T-helper 1 cell treated with Interleukin-12 subunit alpha and Interleukin-12 subunit beta and Interleukin-4 antibody, amounts not matched to agents 30 μg/mL and 1 μg/mL, for 36 hours (primary cell): ENCODE measurements around the gene SV2B.

Experiments used
- H3K27ac Mint-ChIP-seq: one replicate; pipeline ENCODE4 v1.8.0; 2021; ENCODE audit warnings: mild to moderate bottlenecking, mixed read lengths
- H3K27me3 Mint-ChIP-seq: one replicate; pipeline ENCODE4 v1.8.0; 2021; ENCODE audit warnings: low read depth, mixed read lengths
- H3K36me3 Mint-ChIP-seq: one replicate; pipeline ENCODE4 v1.8.0; 2021; ENCODE audit warnings: low read depth, mixed read lengths
- H3K4me1 Mint-ChIP-seq: one replicate; pipeline ENCODE4 v1.8.0; 2021; ENCODE audit warnings: low read depth, mixed read lengths
- H3K4me3 Mint-ChIP-seq: one replicate; pipeline ENCODE4 v1.8.0; 2021; ENCODE audit warnings: mild to moderate bottlenecking, moderate library complexity, mixed read lengths
- H3K9me3 Mint-ChIP-seq: one replicate; pipeline ENCODE4 v1.8.0; 2021; ENCODE audit warnings: mixed read lengths

Gene SV2B

DNA sequence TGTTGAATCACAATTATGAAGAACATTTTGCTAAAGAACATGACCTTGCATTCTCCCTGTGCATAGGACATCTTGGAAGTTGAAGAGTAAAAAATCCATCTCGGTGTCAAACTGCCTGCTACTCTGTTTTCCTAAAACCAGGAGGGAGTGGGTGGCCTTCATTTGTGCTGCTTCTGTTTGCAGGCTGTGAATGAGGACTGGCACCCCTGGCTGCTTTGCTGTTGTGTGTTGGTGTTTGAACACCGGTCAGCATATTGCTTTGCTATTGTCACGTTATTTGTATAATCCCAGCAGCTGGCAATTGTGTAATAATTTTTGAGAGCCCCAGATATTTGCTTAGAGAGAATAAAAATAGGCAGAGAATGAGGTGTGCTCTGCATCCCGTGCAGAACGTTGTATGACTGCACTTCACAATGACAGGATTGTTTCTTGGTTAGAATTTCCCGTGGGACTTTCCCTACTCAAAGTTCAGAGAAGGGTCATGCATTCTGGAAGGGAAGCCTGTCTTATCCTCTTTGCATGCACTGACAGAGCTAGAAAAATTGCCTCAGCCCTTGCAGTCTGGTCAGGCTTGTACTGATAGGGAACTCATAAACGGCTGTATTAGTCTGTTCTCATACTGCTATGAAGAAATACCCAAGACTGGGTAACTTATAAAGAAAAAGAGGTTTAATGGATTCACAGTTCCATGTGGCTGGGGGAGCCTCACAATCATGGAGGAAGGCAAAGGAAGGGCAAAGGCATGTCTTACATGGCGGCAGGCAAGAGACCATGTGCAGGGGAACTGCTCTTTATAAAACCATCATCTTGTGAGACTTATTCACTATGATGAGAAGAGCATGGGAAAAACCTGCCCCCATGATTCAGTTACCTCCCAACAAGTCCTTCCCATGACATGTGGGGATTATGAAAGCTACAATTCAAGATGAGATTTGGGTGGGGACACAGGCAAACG is 16.3 kb downstream of the SV2B start:
- H3K36me3 Mint-ChIP-seq, result no peaks in the 10 kb centered on the region
- no peak overlapping the region for H3K27ac Mint-ChIP-seq
- H3K4me3 Mint-ChIP-seq, result no peak overlapping the region
- peaks cover 38% of the 10 kb centered on the region for H3K27me3 Mint-ChIP-seq
- no peaks in the 10 kb centered on the region for H3K9me3 Mint-ChIP-seq
- H3K4me1 Mint-ChIP-seq, result peaks cover 2% of the 10 kb centered on the region

DNA sequence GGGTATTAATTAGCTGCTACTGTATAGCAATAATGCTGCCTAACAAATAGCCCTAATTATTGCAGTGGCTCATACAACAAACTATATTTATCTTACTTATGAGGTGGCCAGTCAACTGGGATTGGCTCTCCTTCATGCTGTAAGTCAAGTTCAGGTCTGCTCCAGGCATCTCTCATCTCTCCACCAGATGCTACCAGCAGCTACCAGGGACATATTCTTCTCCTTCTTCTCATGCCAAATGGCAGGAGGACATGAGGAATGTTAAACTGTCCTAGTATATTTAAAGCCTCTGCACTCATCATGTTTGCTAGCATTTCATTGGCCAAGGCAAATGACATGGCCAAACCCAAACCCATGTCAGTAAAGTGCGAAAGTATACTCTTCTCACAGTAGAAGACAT is 17.3 kb downstream of the SV2B start:
- H3K27ac Mint-ChIP-seq, result no peak overlapping the region
- H3K4me1 Mint-ChIP-seq, result peaks cover 2% of the 10 kb centered on the region
- peaks cover 39% of the 10 kb centered on the region for H3K27me3 Mint-ChIP-seq
- H3K36me3 Mint-ChIP-seq, result no peaks in the 10 kb centered on the region
- H3K9me3 Mint-ChIP-seq, result no peaks in the 10 kb centered on the region
- H3K4me3 Mint-ChIP-seq, result no peak overlapping the region

DNA sequence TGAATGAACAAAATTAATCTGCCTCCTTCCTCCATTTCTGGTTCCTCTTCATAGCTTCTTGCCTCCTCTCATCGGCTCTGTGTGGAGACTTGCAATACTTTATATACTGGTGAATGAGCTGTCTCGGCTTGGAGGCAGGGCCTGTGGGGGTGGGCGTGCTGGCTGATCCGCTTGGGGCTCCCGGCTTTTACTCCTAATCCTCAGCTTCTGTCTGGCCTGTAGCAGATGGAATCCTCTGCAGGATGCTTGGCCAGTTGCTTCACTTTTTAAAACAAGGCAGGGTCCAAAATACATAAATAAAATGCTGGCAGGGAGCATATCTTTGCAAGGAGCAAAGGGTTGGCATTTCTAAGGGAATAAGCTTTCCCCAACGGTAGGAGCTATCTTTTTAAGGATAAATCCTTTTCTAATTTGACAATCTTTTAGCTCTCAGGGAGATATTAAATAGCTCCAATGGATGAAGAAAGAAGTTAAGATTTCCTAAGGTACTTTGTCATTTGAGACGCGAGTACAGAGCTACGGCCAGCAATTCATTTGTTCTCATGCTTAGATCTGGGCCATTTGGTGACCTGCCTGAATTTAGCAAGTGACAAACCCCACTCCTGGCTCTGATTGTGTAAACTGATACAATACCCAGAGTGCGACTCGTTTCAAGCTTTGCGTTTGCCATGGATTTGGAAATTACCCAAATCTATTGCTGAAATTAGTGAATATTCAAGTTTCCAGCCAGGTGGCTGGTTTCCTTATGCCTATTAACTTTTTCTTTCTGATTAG is 18.9 kb downstream of the SV2B start:
- Mint-ChIP-seq H3K4me1 (peaks cover 2% of the 10 kb centered on the region), H3K4me3 (no peak overlapping the region), H3K36me3 (no peaks in the 10 kb centered on the region), H3K27ac (no peak overlapping the region), H3K27me3 (peaks cover 46% of the 10 kb centered on the region), H3K9me3 (no peaks in the 10 kb centered on the region)

- H3K27me3 Mint-ChIP-seq, result peaks cover 35% of the 10 kb centered on the region
- H3K4me3 Mint-ChIP-seq, result no peak overlapping the region
- H3K4me1 Mint-ChIP-seq, result no peaks in the 10 kb centered on the region
- no peaks in the 10 kb centered on the region for H3K36me3 Mint-ChIP-seq
- no peak overlapping the region for H3K27ac Mint-ChIP-seq
- H3K9me3 Mint-ChIP-seq, result no peaks in the 10 kb centered on the region
Measured at GRCh38 chr15:91122296-91122695, 22.2 kb downstream of the SV2B start.

DNA sequence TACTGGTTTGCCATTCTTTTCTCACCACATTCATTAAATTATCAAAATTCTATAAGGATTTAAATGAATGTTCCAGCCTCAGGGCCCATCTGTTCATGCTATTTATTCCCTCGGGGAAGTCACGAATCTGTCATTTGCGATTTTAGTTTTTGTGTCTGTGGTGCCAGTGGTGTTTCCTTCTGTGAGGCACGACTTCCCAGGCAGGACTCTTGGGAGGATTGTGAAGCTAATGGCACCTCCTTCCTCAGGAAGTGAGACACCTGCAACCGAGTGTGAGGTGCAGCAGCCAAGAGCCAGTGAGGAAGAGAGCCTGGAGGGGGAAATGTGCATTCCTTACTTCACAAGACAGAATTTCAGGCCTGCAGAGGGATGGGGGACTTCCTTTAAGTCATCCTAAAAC is 24.1 kb downstream of the SV2B start:
- Mint-ChIP-seq H3K27ac (no peak overlapping the region), H3K4me3 (no peak overlapping the region), H3K27me3 (peaks cover 32% of the 10 kb centered on the region), H3K4me1 (no peaks in the 10 kb centered on the region), H3K9me3 (no peaks in the 10 kb centered on the region), H3K36me3 (no peaks in the 10 kb centered on the region)

- Mint-ChIP-seq H3K9me3 (no peaks in the 10 kb centered on the region), H3K4me3 (no peak overlapping the region), H3K36me3 (no peaks in the 10 kb centered on the region), H3K27me3 (peaks cover 26% of the 10 kb centered on the region), H3K4me1 (no peaks in the 10 kb centered on the region), H3K27ac (no peak overlapping the region)
Measured at GRCh38 chr15:91125162-91125561, 25.1 kb downstream of the SV2B start.

DNA sequence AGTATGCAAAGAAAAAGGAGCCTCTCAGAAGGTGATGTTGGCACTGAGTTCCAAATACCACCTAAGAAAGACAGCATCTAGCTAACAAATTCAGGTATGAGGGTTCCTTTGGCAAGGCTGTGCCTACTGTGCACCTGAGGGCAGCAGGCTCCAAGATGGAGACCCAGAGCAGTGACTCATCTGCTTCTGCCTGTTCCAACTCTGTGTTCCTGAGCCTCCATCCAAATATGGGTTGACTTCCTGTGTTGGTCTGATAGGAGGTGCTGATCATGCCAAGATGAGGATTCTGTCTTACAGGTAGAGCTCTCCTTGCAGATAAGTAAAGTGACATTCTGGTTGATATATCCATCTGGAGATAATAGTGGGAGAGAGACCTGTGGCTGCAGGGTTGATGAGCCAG is 26.0 kb downstream of the SV2B start:
- no peaks in the 10 kb centered on the region for H3K9me3 Mint-ChIP-seq
- H3K4me1 Mint-ChIP-seq, result no peaks in the 10 kb centered on the region
- H3K36me3 Mint-ChIP-seq, result no peaks in the 10 kb centered on the region
- peaks cover 22% of the 10 kb centered on the region for H3K27me3 Mint-ChIP-seq
- no peak overlapping the region for H3K27ac Mint-ChIP-seq
- H3K4me3 Mint-ChIP-seq, result no peak overlapping the region

DNA sequence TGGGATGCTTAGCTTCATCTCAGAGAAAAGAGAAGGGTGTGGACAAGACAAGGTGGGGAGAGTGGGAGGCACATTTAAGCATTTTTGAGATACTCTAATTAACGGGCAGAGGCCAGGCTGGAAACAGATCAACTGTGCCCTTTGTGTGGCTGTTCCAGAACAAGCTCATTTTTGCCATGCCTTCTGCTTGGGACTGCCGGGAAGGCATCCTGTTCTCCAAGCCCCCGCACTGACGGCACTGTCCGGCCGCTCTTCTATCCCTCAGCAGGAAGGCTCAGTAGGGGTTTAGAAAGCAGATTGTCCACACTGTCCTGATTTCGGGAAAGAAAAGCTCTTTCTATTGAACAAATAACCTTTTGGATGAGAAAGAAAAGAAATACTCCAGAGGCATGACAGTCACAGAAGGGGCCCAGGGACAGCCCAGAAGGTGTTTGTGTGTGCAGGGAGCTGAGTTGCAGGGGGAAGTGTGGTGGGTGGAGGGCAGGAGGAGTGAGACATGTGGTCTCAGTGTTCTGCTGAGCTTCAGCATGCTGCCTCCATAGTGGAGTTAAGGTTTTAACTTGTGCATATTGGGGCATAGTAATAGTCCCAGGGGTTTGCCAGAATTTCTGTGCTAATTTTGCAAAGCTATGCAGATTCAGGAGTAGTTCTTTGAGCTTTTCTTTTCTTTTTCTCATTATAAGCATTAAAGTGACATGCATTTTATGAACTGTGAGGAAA is 27.3 kb downstream of the SV2B start:
- Mint-ChIP-seq H3K4me3 (no peak overlapping the region), H3K27ac (no peak overlapping the region), H3K4me1 (no peaks in the 10 kb centered on the region), H3K36me3 (no peaks in the 10 kb centered on the region), H3K27me3 (peaks cover 17% of the 10 kb centered on the region), H3K9me3 (no peaks in the 10 kb centered on the region)

DNA sequence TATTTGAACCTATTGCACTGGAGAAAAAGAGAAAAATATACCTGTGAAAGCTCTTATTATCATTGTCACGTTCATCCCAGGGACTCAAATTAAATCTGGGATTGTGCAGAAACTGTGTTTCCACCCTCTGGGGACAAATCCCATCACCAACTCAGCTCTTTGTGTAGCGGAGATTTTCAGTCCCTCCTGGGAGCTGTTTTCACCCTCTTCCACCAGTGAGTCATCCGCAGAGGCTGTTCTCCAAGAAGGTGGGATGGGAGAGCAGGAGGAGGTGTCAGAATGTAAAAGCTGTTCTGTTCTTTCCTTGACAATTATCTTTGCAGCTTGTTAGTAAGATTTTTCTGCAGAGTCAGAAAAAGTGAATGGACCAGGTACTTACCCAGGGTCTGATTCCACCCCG is 28.0 kb downstream of the SV2B start:
- Mint-ChIP-seq H3K9me3 (no peaks in the 10 kb centered on the region), H3K4me3 (no peak overlapping the region), H3K4me1 (no peaks in the 10 kb centered on the region), H3K36me3 (no peaks in the 10 kb centered on the region), H3K27me3 (peaks cover 11% of the 10 kb centered on the region), H3K27ac (no peak overlapping the region)

- Mint-ChIP-seq H3K27me3 (peaks cover 10% of the 10 kb centered on the region), H3K9me3 (no peaks in the 10 kb centered on the region), H3K4me1 (no peaks in the 10 kb centered on the region), H3K4me3 (no peak overlapping the region), H3K27ac (no peak overlapping the region), H3K36me3 (no peaks in the 10 kb centered on the region)
Measured at GRCh38 chr15:91129436-91129835, 29.4 kb downstream of the SV2B start.

- Mint-ChIP-seq H3K36me3 (no peaks in the 10 kb centered on the region), H3K27me3 (peaks cover 8% of the 10 kb centered on the region), H3K27ac (no peak overlapping the region), H3K4me3 (no peak overlapping the region), H3K4me1 (no peaks in the 10 kb centered on the region), H3K9me3 (no peaks in the 10 kb centered on the region)
Measured at GRCh38 chr15:91132079-91132478, 32.0 kb downstream of the SV2B start.

DNA sequence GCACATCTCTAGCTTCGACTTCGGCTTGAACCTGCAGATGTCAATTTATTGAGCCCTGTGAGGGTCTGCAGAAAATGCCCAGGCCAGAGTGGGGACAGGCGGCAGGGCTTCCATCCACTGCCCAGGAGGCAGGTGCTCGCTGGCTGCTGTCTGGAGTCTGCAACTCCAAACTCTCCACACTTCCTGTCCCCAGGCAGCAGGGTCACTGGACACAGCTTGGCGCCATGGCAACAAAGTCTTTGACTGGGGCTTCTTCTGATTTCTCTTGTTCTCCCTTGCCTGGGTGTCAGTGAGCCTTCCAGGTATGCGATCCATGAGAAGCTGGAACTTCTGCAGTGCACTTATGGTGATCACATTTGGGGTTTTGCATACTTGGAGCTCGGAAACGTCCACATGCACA is 33.5 kb downstream of the SV2B start:
- H3K4me3 Mint-ChIP-seq, result no peak overlapping the region
- H3K9me3 Mint-ChIP-seq, result no peaks in the 10 kb centered on the region
- H3K36me3 Mint-ChIP-seq, result no peaks in the 10 kb centered on the region
- H3K27me3 Mint-ChIP-seq, result peaks cover 4% of the 10 kb centered on the region
- no peaks in the 10 kb centered on the region for H3K4me1 Mint-ChIP-seq
- H3K27ac Mint-ChIP-seq, result no peak overlapping the region

DNA sequence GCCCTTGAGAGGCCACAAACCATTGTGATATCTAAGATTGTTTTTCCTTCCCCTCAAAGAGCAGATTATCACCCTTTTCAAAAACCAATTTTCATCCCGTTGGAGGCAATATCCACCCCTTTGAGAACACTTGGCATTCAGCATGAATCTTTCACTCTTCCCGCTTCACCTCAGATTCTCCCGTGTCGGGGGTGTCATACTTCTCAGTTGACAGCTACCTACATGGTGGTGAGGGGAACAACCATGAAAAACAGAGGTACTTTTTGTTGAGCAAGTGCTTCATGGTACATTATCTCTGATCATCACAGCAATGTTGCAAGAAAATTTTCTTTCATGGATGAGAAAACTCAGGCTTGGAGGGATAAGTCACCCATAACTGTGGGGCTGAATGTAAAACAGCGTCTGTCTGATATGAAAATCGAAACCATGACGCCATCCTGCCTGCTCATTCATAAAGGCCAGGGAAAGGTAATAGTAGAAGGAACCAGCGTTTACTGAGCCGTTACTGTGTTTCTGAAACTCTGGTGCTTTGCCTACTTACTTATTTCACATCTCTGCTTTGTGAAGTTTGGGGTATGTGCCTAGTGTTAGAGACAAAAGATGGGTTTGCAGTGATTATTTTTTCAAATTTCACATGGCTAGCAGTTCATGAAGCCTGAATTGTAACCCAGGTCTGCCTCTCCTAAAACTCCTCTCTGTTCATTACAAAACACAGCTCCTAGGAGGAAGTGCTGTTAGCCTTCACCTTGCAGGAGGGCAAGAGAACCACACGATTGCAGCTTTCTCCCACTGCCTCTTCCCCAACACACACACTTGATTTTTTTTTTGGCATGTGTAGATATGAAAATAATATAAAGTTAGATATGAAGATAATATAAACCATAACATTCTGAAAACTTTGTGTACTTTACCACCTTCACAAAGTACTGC is 35.4 kb downstream of the SV2B start:
- H3K27me3 Mint-ChIP-seq, result peaks cover 12% of the 10 kb centered on the region
- no peaks in the 10 kb centered on the region for H3K9me3 Mint-ChIP-seq
- no peaks in the 10 kb centered on the region for H3K36me3 Mint-ChIP-seq
- H3K27ac Mint-ChIP-seq, result no peak overlapping the region
- H3K4me3 Mint-ChIP-seq, result no peak overlapping the region
- no peaks in the 10 kb centered on the region for H3K4me1 Mint-ChIP-seq
